ENCODE measurements around the gene WSCD1. TPM values are rescaled to one million over a fixed set of nuclear protein-coding genes. Genes with fewer than 3 reads are reported as not detected.

The WSCD1 gene
- total RNA-seq, 4 donors from 2014 or later = 1.7 to 6.8 (median 3.5) TPM

GRCh38 chr17:6140188-6140587, 70.0 kb downstream of the WSCD1 start:
- H3K4me3 ChIP-seq = no peak overlapping the region
- H3K4me1 ChIP-seq = no peaks in the 10 kb centered on the region
- intact Hi-C loops (cut with DNase I) = no loop called here

GRCh38 chr17:6140728-6141330, 70.7 kb downstream of the WSCD1 start:
- Histone ChIP-seq H3K36me3 (no peaks in the 10 kb centered on the region), H3K27ac (replicated peaks in 1 of 4) (no peak overlapping the region), H3K4me3 (no peak overlapping the region), H3K27me3 (peaks cover 0 to 21% (median 0%) of the 10 kb centered on the region in 4 donors), H3K4me1 (no peaks in the 10 kb centered on the region), H3K9me3 (no peaks in the 10 kb centered on the region)
- 79% methylated on average over 8 of the region's 8 CpGs for WGBS
- intact Hi-C loops (cut with DNase I) = no loop called here
- no peak for DNase-seq (ENCODE audit: extremely low spot score)
- TF ChIP-seq EP300 (IDR thresholded peaks at IDR 0.05) (no peak), CTCF (IDR thresholded peaks at IDR 0.05) (no peak), POLR2AphosphoS5 (IDR thresholded peaks at IDR 0.05) (no peak), POLR2A (IDR thresholded peaks at IDR 0.05; ENCODE audit: low read depth) (no peak)

More at GRCh38 chr17:6140188-6140587, 70.0 kb downstream of the WSCD1 start:
- Histone ChIP-seq H3K36me3 (no peaks in the 10 kb centered on the region), H3K9me3 (no peaks in the 10 kb centered on the region), H3K27ac (replicated peaks in 1 of 4) (no peak overlapping the region), H3K27me3 (peaks cover 0 to 23% (median 0%) of the 10 kb centered on the region in 4 donors)
- TF ChIP-seq POLR2A (IDR thresholded peaks at IDR 0.05; ENCODE audit: low read depth) (no peak), POLR2AphosphoS5 (IDR thresholded peaks at IDR 0.05) (no peak), EP300 (IDR thresholded peaks at IDR 0.05) (no peak), CTCF (IDR thresholded peaks at IDR 0.05) (no peak)
- no peak for DNase-seq (ENCODE audit: extremely low spot score)
- WGBS = 86% methylated on average over 2 of the region's 2 CpGs

GRCh38 chr17:6142701-6143100, 72.5 kb downstream of the WSCD1 start:
- intact Hi-C loops (cut with DNase I) = no loop called here
- 71% methylated on average over 6 of the region's 6 CpGs for WGBS

GRCh38 chr17:6145946-6146345, 75.8 kb downstream of the WSCD1 start:
- DNase-seq (ENCODE audit: extremely low spot score) = no peak
- intact Hi-C loops (cut with DNase I) = no loop called here
- Histone ChIP-seq H3K36me3 (no peaks in the 10 kb centered on the region), H3K4me1 (no peaks in the 10 kb centered on the region), H3K9me3 (no peaks in the 10 kb centered on the region), H3K4me3 (no peak overlapping the region), H3K27ac (replicated peaks in 1 of 4) (no peak overlapping the region), H3K27me3 (peaks cover 0 to 14% (median 0%) of the 10 kb centered on the region in 4 donors)
- TF ChIP-seq POLR2AphosphoS5 (IDR thresholded peaks at IDR 0.05) (no peak), CTCF (IDR thresholded peaks at IDR 0.05) (no peak), EP300 (IDR thresholded peaks at IDR 0.05) (no peak), POLR2A (IDR thresholded peaks at IDR 0.05; ENCODE audit: low read depth) (no peak)
- WGBS = 92% methylated on average over 4 of the region's 4 CpGs

More at GRCh38 chr17:6142701-6143100, 72.5 kb downstream of the WSCD1 start:
- H3K27ac ChIP-seq (replicated peaks in 1 of 4) = no peak overlapping the region
- DNase-seq (ENCODE audit: extremely low spot score) = no peak
- no peak for TF ChIP-seq POLR2A (IDR thresholded peaks at IDR 0.05; ENCODE audit: low read depth)
- TF ChIP-seq CTCF (IDR thresholded peaks at IDR 0.05) = no peak
- TF ChIP-seq EP300 (IDR thresholded peaks at IDR 0.05) = no peak
- no peak for TF ChIP-seq POLR2AphosphoS5 (IDR thresholded peaks at IDR 0.05)
- H3K9me3 ChIP-seq = no peaks in the 10 kb centered on the region
- H3K4me3 ChIP-seq = no peak overlapping the region
- no peaks in the 10 kb centered on the region for H3K4me1 ChIP-seq
- H3K27me3 ChIP-seq = peaks cover 0 to 8% (median 0%) of the 10 kb centered on the region in 4 donors
- no peaks in the 10 kb centered on the region for H3K36me3 ChIP-seq

- Histone ChIP-seq H3K27me3 (peaks cover 0 to 14% (median 0%) of the 10 kb centered on the region in 4 donors), H3K4me3 (no peak overlapping the region), H3K9me3 (no peaks in the 10 kb centered on the region), H3K4me1 (no peaks in the 10 kb centered on the region), H3K27ac (replicated peaks in 1 of 4) (no peak overlapping the region), H3K36me3 (no peaks in the 10 kb centered on the region)
- 58% methylated on average over 7 of the region's 7 CpGs for WGBS
- TF ChIP-seq CTCF (IDR thresholded peaks at IDR 0.05) (no peak), EP300 (IDR thresholded peaks at IDR 0.05) (no peak), POLR2A (IDR thresholded peaks at IDR 0.05; ENCODE audit: low read depth) (no peak), POLR2AphosphoS5 (IDR thresholded peaks at IDR 0.05) (no peak)
- DNase-seq (ENCODE audit: extremely low spot score) = no peak
- intact Hi-C loops (cut with DNase I) = no loop called here
Observed at GRCh38 chr17:6147042-6147441, 76.9 kb downstream of the WSCD1 start.
